HG02623 (cell line): Measurements from ENCODE around the gene NOA1.
"Not testable (repeated sequence)": the region's sequence is repeated elsewhere in the genome, so short reads cannot be mapped to it uniquely, and the experiment has no call there.

Experiments used
- ATAC-seq: cut with Tn5 transposase; IDR thresholded peaks from one replicate; pipeline ENCODE4 v1.9.1; 2021; ENCODE audit warnings: moderate library complexity; ENCODE audit not compliant: unreplicated experiment

NOA1 gene

DNA sequence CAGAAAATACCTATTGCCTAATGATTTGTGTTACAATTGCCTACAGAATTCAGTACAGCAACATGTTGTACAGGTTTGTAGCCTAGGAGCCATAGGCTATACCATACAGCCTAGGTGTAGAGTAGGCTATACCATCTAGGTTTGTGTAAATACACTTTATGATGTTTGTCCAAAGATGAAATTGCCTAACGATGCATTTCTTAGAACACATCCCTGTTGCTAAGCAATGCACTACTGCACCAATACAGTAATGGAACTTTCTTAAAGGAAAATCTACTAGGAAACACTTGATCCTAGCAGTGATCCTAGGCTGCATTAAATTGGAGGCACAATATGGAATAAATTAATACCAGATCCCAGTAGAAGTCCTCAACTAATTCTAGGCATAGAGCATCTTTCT is 18.3 kb downstream of the NOA1 start:
- no peak for ATAC-seq

DNA sequence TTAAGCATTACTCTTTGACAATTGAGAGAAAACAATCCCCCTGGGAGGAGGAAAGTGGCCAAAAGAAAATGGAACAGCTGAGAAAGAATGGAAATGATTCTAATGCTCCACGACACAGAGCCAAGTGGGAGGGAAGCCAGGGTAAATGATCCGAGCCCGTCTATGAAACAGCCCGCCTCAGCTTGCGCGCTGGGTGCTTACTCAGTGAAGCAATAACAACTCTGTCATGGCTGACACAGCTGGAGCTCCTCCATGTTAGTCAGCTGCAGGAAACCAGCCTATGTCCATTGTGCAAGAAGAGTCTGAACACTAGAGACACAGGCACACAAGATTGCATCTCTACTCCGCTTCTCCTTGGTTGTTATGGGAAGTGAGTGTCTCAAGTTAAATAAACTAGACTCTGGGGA is 19.3 kb downstream of the NOA1 start:
- no peak for ATAC-seq

DNA sequence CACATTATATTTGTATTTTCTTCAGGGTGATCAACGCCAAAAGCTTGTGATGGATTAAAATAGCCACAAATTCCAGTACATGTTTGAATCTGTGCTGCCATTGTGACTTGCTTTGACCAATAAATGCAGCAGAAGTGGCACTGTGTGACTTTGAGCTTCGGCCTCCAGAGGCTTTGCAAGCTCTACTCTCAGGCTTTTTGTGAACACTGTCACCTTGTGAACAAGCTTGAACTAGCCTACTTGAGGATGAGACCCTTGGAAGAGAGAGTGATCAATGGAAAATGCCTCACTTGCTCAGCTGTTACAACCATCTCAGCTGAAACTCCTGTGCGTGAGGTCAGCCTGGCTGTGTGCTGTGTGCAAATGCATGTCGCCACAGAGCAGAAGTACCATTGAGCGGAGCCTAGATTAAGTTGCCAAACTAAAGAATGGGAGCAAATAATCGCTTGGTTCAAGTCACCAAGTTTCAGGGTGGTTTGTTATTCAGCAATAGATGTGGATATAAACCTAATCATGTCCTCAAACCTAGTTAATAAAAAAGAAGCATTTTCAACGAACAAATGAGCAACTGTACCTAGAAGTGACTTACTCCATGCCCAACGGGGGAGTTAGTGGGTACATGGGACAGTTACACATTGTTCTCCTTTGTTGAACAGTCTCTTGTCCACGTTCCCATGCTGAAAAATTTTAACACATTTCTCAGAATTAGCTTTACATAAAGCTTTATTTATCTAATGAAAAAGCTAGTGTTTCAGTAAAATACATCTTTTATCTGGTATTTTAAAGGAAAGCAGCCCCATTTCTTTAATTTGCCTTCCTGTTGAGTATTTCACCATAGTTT is 23.5 kb downstream of the NOA1 start:
- ATAC-seq: no peak

DNA sequence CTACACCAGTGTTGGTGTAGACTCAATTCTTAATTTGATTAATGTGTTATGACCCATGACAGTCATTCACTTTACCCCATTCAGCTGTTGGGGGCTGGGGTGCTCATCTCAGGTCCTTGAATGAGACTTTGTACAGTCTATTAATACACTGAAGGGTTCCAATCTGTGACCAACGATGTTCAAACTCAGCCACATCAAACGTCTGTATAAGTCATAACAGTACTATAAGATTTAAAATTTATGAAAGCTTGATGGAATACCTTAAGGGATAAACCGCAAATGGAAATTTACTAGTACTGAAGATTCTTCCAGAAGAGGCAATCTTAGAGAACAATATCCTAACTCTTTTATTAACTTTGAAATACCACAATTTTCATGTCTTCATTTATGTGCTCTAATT is 36.0 kb downstream of the NOA1 start:
- no peak for ATAC-seq

DNA sequence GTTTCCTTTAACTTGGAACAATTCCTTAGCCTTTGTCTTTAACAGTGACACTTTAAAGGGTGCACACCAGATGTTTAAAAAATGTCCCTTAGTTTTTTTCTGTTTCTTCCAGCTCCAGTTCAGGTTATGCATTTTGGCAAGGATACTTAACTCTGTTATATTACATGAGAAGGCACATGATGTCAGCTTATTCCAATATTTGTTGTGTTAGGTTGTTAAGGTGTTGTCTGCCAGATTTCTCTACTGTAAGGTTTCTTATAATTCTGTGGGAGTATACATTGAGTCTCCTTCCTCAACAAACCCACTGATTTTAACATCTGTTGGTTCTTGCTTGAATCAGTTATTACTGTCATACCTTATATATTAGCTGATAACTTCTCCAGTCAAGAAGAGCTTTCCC is 36.4 kb downstream of the NOA1 start:
- ATAC-seq: no peak

DNA sequence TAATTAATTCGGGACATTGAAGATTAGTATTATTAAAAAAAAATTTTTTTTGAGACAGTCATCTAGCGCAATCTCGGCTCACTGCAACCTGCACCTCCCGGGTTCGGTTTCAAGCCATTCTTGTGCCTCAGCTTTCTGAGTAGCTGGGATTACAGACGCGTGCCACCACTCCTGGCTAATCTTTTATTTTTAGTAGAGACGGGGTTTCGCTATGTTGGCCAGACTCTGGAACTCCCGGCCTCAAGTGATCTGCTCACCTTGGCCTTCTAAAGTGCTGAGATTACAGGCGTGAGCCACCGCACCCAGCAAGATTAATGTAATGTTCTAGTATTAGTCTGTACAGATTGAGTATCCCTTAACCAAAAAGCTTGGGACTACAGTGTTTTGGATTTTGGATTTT is 37.0 kb downstream of the NOA1 start:
- ATAC-seq: no peak

DNA sequence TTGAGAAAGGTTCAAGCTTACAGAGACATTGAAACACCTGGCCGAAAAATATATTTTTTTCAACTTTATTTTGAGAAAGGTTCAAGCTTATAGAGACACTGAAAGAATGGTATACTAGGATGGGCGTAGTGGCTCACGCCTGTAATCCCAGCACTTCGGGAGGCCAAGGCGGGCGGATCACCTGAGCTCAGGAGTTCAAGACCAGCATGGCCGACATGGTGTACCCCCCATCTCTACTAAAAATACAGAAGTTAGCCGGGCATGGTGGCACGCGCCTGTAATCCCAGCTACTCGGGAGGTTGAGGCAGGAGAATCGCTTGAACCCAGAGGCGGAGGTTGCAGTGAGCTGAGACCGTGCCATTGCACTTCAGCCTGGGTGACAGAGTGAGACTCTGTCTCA is 37.6 kb downstream of the NOA1 start:
- ATAC-seq: not testable (repeated sequence)

DNA sequence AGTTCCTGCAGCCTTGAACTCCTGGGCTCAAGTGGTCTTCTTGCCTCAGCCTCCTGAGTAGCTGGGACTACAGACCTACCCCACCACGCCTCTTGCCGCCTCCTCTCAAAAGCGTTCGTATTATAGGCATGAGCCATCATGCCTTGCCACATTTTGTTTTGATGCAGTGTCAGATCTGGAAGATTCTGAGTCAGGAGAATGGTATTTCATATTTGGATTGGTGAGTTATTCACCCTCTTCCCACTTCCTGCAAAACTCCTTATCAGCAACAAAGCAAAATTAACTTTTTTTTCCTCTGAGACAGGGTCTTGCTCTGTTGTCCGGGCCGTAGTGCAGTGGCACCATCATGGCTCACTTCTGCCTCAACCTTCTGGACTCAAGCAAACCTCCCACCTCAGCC is 40.1 kb downstream of the NOA1 start:
- ATAC-seq: no peak

DNA sequence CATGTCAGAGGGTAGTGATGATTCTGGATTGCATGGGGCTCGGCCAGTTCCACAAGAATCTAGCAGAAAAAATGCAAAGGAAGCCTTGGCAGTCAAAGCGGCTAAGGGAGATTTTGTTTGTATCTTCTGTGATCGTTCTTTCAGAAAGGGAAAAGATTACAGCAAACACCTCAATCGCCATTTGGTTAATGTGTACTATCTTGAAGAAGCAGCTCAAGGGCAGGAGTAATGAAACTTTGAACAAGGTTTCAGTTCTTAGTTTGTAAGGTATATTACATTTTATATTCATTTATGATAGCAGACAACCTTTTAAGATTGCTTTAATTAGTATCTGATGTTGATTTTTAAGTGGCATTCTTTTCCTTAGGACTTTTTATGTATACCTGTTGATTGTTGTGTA is 45.5 kb downstream of the NOA1 start:
- ATAC-seq: no peak

DNA sequence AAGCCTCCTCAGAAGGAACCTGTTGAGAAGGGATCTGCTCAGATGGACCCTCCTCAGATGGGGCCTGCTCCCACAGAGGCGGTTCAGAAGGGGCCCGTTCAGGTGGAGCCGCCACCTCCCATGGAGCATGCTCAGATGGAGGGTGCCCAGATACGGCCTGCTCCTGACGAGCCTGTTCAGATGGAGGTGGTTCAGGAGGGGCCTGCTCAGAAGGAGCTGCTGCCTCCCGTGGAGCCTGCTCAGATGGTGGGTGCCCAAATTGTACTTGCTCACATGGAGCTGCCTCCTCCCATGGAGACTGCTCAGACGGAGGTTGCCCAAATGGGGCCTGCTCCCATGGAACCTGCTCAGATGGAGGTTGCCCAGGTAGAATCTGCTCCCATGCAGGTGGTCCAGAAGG is 46.8 kb downstream of the NOA1 start:
- ATAC-seq: no peak

DNA sequence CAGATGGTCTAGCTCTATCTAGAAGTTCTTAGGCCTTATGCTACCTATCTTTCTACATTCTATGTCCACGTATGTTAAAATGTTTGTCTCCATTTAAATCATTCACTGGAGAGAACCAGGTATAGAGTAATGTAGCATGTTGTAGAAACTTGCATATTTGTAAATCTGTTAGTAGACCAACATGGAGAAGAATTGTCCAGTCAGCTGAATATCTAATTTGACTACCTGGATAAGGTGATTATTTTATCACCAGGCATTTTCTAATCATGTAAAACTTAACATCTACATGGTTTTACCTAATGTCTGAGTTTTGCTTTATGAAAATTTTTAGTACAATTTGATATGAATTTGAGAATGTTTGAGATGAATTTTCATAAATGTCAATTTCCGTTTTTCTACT is 50.2 kb downstream of the NOA1 start:
- no peak for ATAC-seq

DNA sequence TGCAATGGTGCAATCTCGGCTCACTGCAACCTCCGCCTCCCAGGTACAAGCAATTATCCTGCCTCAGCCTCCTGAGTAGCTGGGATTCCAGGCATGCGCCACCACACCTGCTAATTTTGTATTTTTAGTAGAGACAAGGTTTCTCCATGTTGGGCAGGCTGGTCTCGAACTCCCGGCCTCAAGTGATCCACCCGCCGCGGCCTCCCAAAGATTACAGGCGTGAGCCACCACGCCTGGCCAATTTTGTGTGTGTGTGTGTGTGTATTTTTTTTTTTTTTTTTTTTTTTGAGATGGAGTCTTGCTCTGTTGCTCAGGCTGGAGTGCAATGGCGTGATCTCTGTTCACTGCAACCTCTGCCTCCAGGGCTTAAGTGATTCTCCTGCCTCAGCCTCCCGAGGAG is 62.4 kb downstream of the NOA1 start:
- ATAC-seq: not testable (repeated sequence)

DNA sequence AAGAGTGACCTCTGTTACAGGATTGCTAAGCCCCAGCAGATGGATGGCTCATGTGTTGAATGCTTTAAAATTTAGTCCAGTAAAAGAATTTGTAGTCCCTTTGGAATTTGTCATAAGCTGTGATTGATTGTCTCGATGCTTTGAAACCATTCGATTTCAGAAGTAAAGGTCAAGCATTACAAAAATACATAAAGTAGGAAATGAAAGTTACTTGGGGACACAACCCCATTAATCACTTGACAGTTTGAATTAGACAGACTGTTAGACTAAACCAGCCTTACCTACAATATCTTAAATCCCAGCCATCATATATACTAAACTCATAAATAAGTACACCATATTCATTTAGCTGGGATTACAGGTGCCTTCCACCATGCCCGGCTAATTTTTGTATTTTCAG is 63.1 kb downstream of the NOA1 start:
- no peak for ATAC-seq
